K562 (cell line): ENCODE results near the gene IRF2BP1. TPM values are rescaled to one million over a fixed set of nuclear protein-coding genes. Genes with fewer than 3 reads are reported as not detected.
A peak's percentile ranks its signal among the peaks of the same experiment; 100 is the strongest.

ENCODE experiments used
- BRF2 ChIP-seq: IDR thresholded peaks from 3 replicates; pipeline ENCODE4 v1.6.1; 2011; ENCODE audit warnings: borderline replicate concordance, mild to moderate bottlenecking; ENCODE audit not compliant: insufficient read length, insufficient read depth
- MGA ChIP-seq: fragments of 450-650 bp; IDR thresholded peaks from 2 replicates; pipeline ENCODE4 v1.6.1; 2016; ENCODE audit warnings: mild to moderate bottlenecking, moderate library complexity
- NEUROD1 ChIP-seq: fragments of 150-350 bp; IDR thresholded peaks from 2 replicates; pipeline ENCODE4 v1.6.1; 2014; ENCODE audit warnings: borderline replicate concordance, low read length, low read depth; ENCODE audit not compliant: partially characterized antibody
- SIX5 ChIP-seq, 2 experiments: IDR thresholded peaks; 2 replicates each; pipeline ENCODE4 v1.6.1; 2011; ENCODE audit warnings: low read length in 2 of 2, borderline replicate concordance in 1 of 2, low read depth in 1 of 2, mild to moderate bottlenecking in 1 of 2, moderate library complexity in 1 of 2; ENCODE audit not compliant: insufficient read depth in 1 of 2
- ZNF41 ChIP-seq: fragments of 250-450 bp; sonication (Bioruptor Pico); conservative IDR thresholded peaks from 2 replicates; pipeline ENCODE4 v1.4.0; 2020; ENCODE audit warnings: mild to moderate bottlenecking
- polyA plus RNA-seq, 8 experiments: library from polyadenylated mRNA; depleted of rRNA in 4 of 8; stranded (reverse) in 5 of 8; unstranded in 3 of 8; fragments of >200 nt; fragmentation: Nextera tagmentation in 2 of 8; fragmentation: Illumina TruSeq in 1 of 8; extraction: Ambion mirVana in 2 of 8; extraction: Trizol in 1 of 8; gene quantifications; 2 replicates each; pipeline versions ENCODE4 v1.2.1 to v1.2.3, GENCODE V29; 2011 to 2014; ENCODE audit warnings: inconsistent platforms in 1 of 8, missing spikeins in 1 of 8
- total RNA-seq, 7 experiments: library from RNA; depleted of rRNA in 6 of 7; stranded (reverse); fragments of >200 nt in 6 of 7; fragmentation: Illumina TruSeq in 2 of 7; extraction: Trizol in 2 of 7; gene quantifications; 2 replicates each; pipeline versions ENCODE4 v1.2.1 to v1.2.3, GENCODE V29; 2011 to 2021; ENCODE audit warnings: low replicate concordance in 1 of 7

IRF2BP1 gene
- total and polyA plus RNA-seq, 9 of the 15 experiments (the other 6 are each of a cell fraction or from before 2014, with no cell fraction given) = 0.61 to 35.9 (median 3.5) TPM

GRCh38 chr19:45885556-45886426 is at the start of gene IRF2BP1 (continued):
- TF ChIP-seq MGA (peak; percentile 86), SIX5 (IDR thresholded peaks at IDR 0.05; ENCODE audit: borderline replicate concordance in 1 of 2, insufficient read depth in 1 of 2, low read depth in 1 of 2, low read length in 2 of 2) (peak; percentile 69 to 84), ZNF41 (0 out of 2 replicates have a peak, but pooled peaks have one; percentile 20), BRF2 (no peak), NEUROD1 (peak; percentile 59)
